ENCODE results near the gene ALPL.
"Not testable (repeated sequence)": the region's sequence is repeated elsewhere in the genome, so short reads cannot be mapped to it uniquely, and the experiment has no call there.

ALPL gene

GRCh38 chr1:21547876-21548275 is 38.7 kb downstream of the ALPL start:
- Mint-ChIP-seq H3K27me3 (no peaks in the 10 kb centered on the region), H3K36me3 (no peaks in the 10 kb centered on the region), H3K9me3 (no peaks in the 10 kb centered on the region), H3K27ac (no peak overlapping the region), H3K4me3 (no peak overlapping the region), H3K4me1 (peaks cover 8% of the 10 kb centered on the region)
- DNase-seq (ENCODE audit: low spot score in 2 of 2) (no peak), ATAC-seq (ENCODE audit: low read depth) (no peak)

- ATAC-seq (ENCODE audit: low read depth) = no peak
These were observed 40.9 kb downstream of the ALPL start for GRCh38 chr1:21550097-21550496.

GRCh38 chr1:21550866-21551475 is 41.7 kb downstream of the ALPL start:
- DNase-seq (ENCODE audit: low spot score in 2 of 2) = no peak
- ATAC-seq (ENCODE audit: low read depth) = no peak
- no peaks in the 10 kb centered on the region for H3K9me3 Mint-ChIP-seq
- H3K36me3 Mint-ChIP-seq = no peaks in the 10 kb centered on the region
- H3K27ac Mint-ChIP-seq = no peak overlapping the region
- no peak overlapping the region for H3K4me3 Mint-ChIP-seq
- no peaks in the 10 kb centered on the region for H3K27me3 Mint-ChIP-seq
- H3K4me1 Mint-ChIP-seq = peaks cover 9% of the 10 kb centered on the region

More at GRCh38 chr1:21550097-21550496, 40.9 kb downstream of the ALPL start:
- no peaks in the 10 kb centered on the region for H3K27me3 Mint-ChIP-seq
- H3K27ac Mint-ChIP-seq = no peak overlapping the region
- no peak for DNase-seq (ENCODE audit: low spot score in 2 of 2)
- peaks cover 9% of the 10 kb centered on the region for H3K4me1 Mint-ChIP-seq
- H3K4me3 Mint-ChIP-seq = no peak overlapping the region
- no peaks in the 10 kb centered on the region for H3K9me3 Mint-ChIP-seq
- no peaks in the 10 kb centered on the region for H3K36me3 Mint-ChIP-seq

- peaks cover 9% of the 10 kb centered on the region for H3K4me1 Mint-ChIP-seq
- no peaks in the 10 kb centered on the region for H3K9me3 Mint-ChIP-seq
- no peak for DNase-seq (ENCODE audit: low spot score in 2 of 2)
- no peak overlapping the region for H3K27ac Mint-ChIP-seq
- no peak overlapping the region for H3K4me3 Mint-ChIP-seq
- H3K27me3 Mint-ChIP-seq = no peaks in the 10 kb centered on the region
- no peak for ATAC-seq (ENCODE audit: low read depth)
- H3K36me3 Mint-ChIP-seq = no peaks in the 10 kb centered on the region
These were observed 43.5 kb downstream of the ALPL start for GRCh38 chr1:21552715-21553114.

GRCh38 chr1:21553116-21553926 is 44.1 kb downstream of the ALPL start:
- Mint-ChIP-seq H3K27me3 (no peaks in the 10 kb centered on the region), H3K9me3 (no peaks in the 10 kb centered on the region), H3K4me3 (no peak overlapping the region), H3K27ac (no peak overlapping the region), H3K36me3 (no peaks in the 10 kb centered on the region), H3K4me1 (peaks cover 9% of the 10 kb centered on the region)
- DNase-seq (ENCODE audit: low spot score in 2 of 2) (no peak), ATAC-seq (ENCODE audit: low read depth) (no peak)

- DNase-seq (ENCODE audit: low spot score in 2 of 2) = no peak
These were observed 50.8 kb downstream of the ALPL start for GRCh38 chr1:21559788-21560567.

GRCh38 chr1:21560916-21561638 is 51.9 kb downstream of the ALPL start:
- Mint-ChIP-seq H3K36me3 (no peaks in the 10 kb centered on the region), H3K27ac (no peak overlapping the region), H3K9me3 (no peaks in the 10 kb centered on the region), H3K4me1 (no peaks in the 10 kb centered on the region), H3K27me3 (no peaks in the 10 kb centered on the region), H3K4me3 (no peak overlapping the region)
- ATAC-seq (ENCODE audit: low read depth) (no peak), DNase-seq (ENCODE audit: low spot score in 2 of 2) (no peak)

More at GRCh38 chr1:21559788-21560567, 50.8 kb downstream of the ALPL start:
- Mint-ChIP-seq H3K9me3 (no peaks in the 10 kb centered on the region), H3K27me3 (no peaks in the 10 kb centered on the region), H3K27ac (no peak overlapping the region), H3K4me3 (no peak overlapping the region), H3K4me1 (no peaks in the 10 kb centered on the region), H3K36me3 (no peaks in the 10 kb centered on the region)
- no peak for ATAC-seq (ENCODE audit: low read depth)

GRCh38 chr1:21562896-21563295 is 53.7 kb downstream of the ALPL start:
- Mint-ChIP-seq H3K4me3 (no peak overlapping the region), H3K36me3 (no peaks in the 10 kb centered on the region), H3K27ac (no peak overlapping the region), H3K27me3 (no peaks in the 10 kb centered on the region), H3K9me3 (no peaks in the 10 kb centered on the region), H3K4me1 (no peaks in the 10 kb centered on the region)
- DNase-seq (ENCODE audit: low spot score in 2 of 2) = no peak
- no peak for ATAC-seq (ENCODE audit: low read depth)

GRCh38 chr1:21563971-21564370 is 54.7 kb downstream of the ALPL start:
- Mint-ChIP-seq H3K9me3 (no peaks in the 10 kb centered on the region), H3K4me1 (no peaks in the 10 kb centered on the region), H3K27me3 (peaks cover 1% of the 10 kb centered on the region), H3K27ac (no peak overlapping the region), H3K36me3 (no peaks in the 10 kb centered on the region), H3K4me3 (no peak overlapping the region)
- ATAC-seq (ENCODE audit: low read depth) (no peak), DNase-seq (ENCODE audit: low spot score in 2 of 2) (no peak)

GRCh38 chr1:21564521-21565095 is 55.4 kb downstream of the ALPL start:
- no peak for DNase-seq (ENCODE audit: low spot score in 2 of 2)
- H3K4me1 Mint-ChIP-seq = no peaks in the 10 kb centered on the region
- no peak for ATAC-seq (ENCODE audit: low read depth)
- H3K27ac Mint-ChIP-seq = no peak overlapping the region
- no peak overlapping the region for H3K4me3 Mint-ChIP-seq
- no peaks in the 10 kb centered on the region for H3K9me3 Mint-ChIP-seq
- peaks cover 1% of the 10 kb centered on the region for H3K27me3 Mint-ChIP-seq
- H3K36me3 Mint-ChIP-seq = no peaks in the 10 kb centered on the region

GRCh38 chr1:21565285-21565684 is 56.1 kb downstream of the ALPL start:
- H3K36me3 Mint-ChIP-seq = no peaks in the 10 kb centered on the region
- H3K27ac Mint-ChIP-seq = no peak overlapping the region
- no peak for ATAC-seq (ENCODE audit: low read depth)
- DNase-seq (ENCODE audit: low spot score in 2 of 2) = no peak
- no peak overlapping the region for H3K4me3 Mint-ChIP-seq
- H3K9me3 Mint-ChIP-seq = no peaks in the 10 kb centered on the region
- peaks cover 1% of the 10 kb centered on the region for H3K27me3 Mint-ChIP-seq
- H3K4me1 Mint-ChIP-seq = no peaks in the 10 kb centered on the region

GRCh38 chr1:21566361-21566760 is 57.1 kb downstream of the ALPL start:
- DNase-seq (ENCODE audit: low spot score in 2 of 2); ATAC-seq (ENCODE audit: low read depth); H3K27ac Mint-ChIP-seq; H3K27me3 Mint-ChIP-seq; H3K9me3 Mint-ChIP-seq; H3K36me3 Mint-ChIP-seq; H3K4me3 Mint-ChIP-seq; H3K4me1 Mint-ChIP-seq: not testable (repeated sequence)

- H3K36me3 Mint-ChIP-seq = no peaks in the 10 kb centered on the region
- no peak overlapping the region for H3K4me3 Mint-ChIP-seq
- DNase-seq (ENCODE audit: low spot score in 2 of 2) = no peak
- no peak overlapping the region for H3K27ac Mint-ChIP-seq
- H3K27me3 Mint-ChIP-seq = peaks cover 1% of the 10 kb centered on the region
- no peaks in the 10 kb centered on the region for H3K4me1 Mint-ChIP-seq
- H3K9me3 Mint-ChIP-seq = no peaks in the 10 kb centered on the region
- no peak for ATAC-seq (ENCODE audit: low read depth)
These were observed 58.2 kb downstream of the ALPL start for GRCh38 chr1:21567241-21568005.
